WTC11 (cell line): ENCODE measurements around the gene VPS4B. TPM values are rescaled to one million over a fixed set of nuclear protein-coding genes. Genes with fewer than 3 reads are reported as not detected.

Experiments
- ATF1 ChIP-seq: sonication (generic); formaldehyde crosslinking; IDR thresholded peaks from 2 replicates; pipeline ENCODE4 v1.8.1; 2023; ENCODE audit warnings: mild to moderate bottlenecking, moderate library complexity, missing genetic modification reagents
- ATF2 ChIP-seq: sonication (generic); formaldehyde crosslinking; IDR thresholded peaks from 2 replicates; pipeline ENCODE4 v1.8.1; 2022; ENCODE audit warnings: low read depth, missing genetic modification reagents, borderline replicate concordance
- CDX4 ChIP-seq: fragments of 250-450 bp; sonication (Bioruptor Pico); IDR thresholded peaks from 2 replicates; pipeline ENCODE4 v1.9.0; 2021; ENCODE audit warnings: moderate library complexity, mild to moderate bottlenecking, inconsistent platforms, borderline replicate concordance
- CREM ChIP-seq: sonication (generic); formaldehyde crosslinking; IDR thresholded peaks from 2 replicates; pipeline ENCODE4 v1.8.1; 2022; ENCODE audit warnings: mild to moderate bottlenecking, missing genetic modification reagents, moderate library complexity
- E2F5 ChIP-seq: sonication (generic); formaldehyde crosslinking; IDR thresholded peaks from 2 replicates; pipeline ENCODE4 v1.8.1; 2022; ENCODE audit warnings: mild to moderate bottlenecking, moderate library complexity, missing genetic modification reagents
- GABPB1 ChIP-seq: sonication (generic); formaldehyde crosslinking; IDR thresholded peaks from 2 replicates; pipeline ENCODE4 v1.8.1; 2023; ENCODE audit warnings: mild to moderate bottlenecking, missing genetic modification reagents
- KAT7 ChIP-seq: sonication (generic); formaldehyde crosslinking; IDR thresholded peaks from 2 replicates; pipeline ENCODE4 v1.8.1; 2023; ENCODE audit warnings: missing genetic modification reagents, mild to moderate bottlenecking, borderline replicate concordance
- MXD4 ChIP-seq: fragments of 250-450 bp; sonication (Bioruptor Pico); IDR thresholded peaks from 2 replicates; pipeline ENCODE4 v1.8.0; 2021; ENCODE audit warnings: mild to moderate bottlenecking, moderate library complexity, borderline replicate concordance
- PREB ChIP-seq: sonication (generic); formaldehyde crosslinking; IDR thresholded peaks from 2 replicates; pipeline ENCODE4 v1.8.1; 2022; ENCODE audit warnings: mild to moderate bottlenecking, missing genetic modification reagents, moderate library complexity, borderline replicate concordance
- TEAD1 ChIP-seq: sonication (generic); formaldehyde crosslinking; IDR thresholded peaks from 2 replicates; pipeline ENCODE4 v1.8.0; 2022; ENCODE audit warnings: mild to moderate bottlenecking, missing genetic modification reagents
- ZNF232 ChIP-seq: sonication (generic); formaldehyde crosslinking; IDR thresholded peaks from 2 replicates; pipeline ENCODE4 v1.8.0; 2022; ENCODE audit warnings: mild to moderate bottlenecking, missing genetic modification reagents
- ZNF423 ChIP-seq: fragments of 250-450 bp; sonication (Bioruptor Pico); IDR thresholded peaks from 2 replicates; pipeline ENCODE4 v2.1.2; 2022; ENCODE audit warnings: mild to moderate bottlenecking, moderate library complexity
- total RNA-seq: library from RNA; stranded (reverse); gene quantifications from 3 replicates; pipeline ENCODE4 v1.2.3, GENCODE V29; 2021
- TF ChIP-seq, protein P1 (sequence below): sonication (generic); formaldehyde crosslinking; IDR thresholded peaks from 2 replicates; pipeline ENCODE4 v1.8.1; 2023; ENCODE audit warnings: mild to moderate bottlenecking, missing genetic modification reagents
- TF ChIP-seq, protein P2 (sequence below): sonication (generic); formaldehyde crosslinking; IDR thresholded peaks from 2 replicates; pipeline ENCODE4 v1.8.1; 2023; ENCODE audit warnings: mild to moderate bottlenecking, missing genetic modification reagents, moderate library complexity
- TF ChIP-seq, protein P3 (sequence below): sonication (generic); formaldehyde crosslinking; IDR thresholded peaks from 2 replicates; pipeline ENCODE4 v1.8.1; 2023; ENCODE audit warnings: mild to moderate bottlenecking, missing genetic modification reagents, borderline replicate concordance
- TF ChIP-seq, protein P4 (sequence below): sonication (generic); formaldehyde crosslinking; IDR thresholded peaks from 2 replicates; pipeline ENCODE4 v1.8.1; 2023; ENCODE audit warnings: mild to moderate bottlenecking, moderate library complexity, missing genetic modification reagents
- TF ChIP-seq, protein P5 (sequence below): sonication (generic); formaldehyde crosslinking; conservative IDR thresholded peaks from 2 replicates; pipeline ENCODE4 v1.8.1; 2022; ENCODE audit warnings: mild to moderate bottlenecking, missing genetic modification reagents

The VPS4B gene
- total RNA-seq, 1 experiment from 2014 or later, result 37.8 TPM

- TF ChIP-seq CDX4 (CRISPR knock-in tag) (no peak), ATF1 (peak; percentile 14; the same call in 1 of the 2 replicates), KAT7 (CRISPR knock-in tag) (no peak), E2F5 (CRISPR knock-in tag) (no peak), PREB (no peak), ZNF423 (CRISPR knock-in tag) (no peak), ZNF232 (CRISPR knock-in tag) (0 out of 2 replicates have a peak, but pooled peaks have one; percentile 9), TEAD1 (CRISPR knock-in tag) (no peak), CREM (no peak), ATF2 (CRISPR knock-in tag) (no peak), MXD4 (CRISPR knock-in tag) (no peak), GABPB1 (CRISPR knock-in tag) (no peak)
- TF ChIP-seq, protein P1, sequence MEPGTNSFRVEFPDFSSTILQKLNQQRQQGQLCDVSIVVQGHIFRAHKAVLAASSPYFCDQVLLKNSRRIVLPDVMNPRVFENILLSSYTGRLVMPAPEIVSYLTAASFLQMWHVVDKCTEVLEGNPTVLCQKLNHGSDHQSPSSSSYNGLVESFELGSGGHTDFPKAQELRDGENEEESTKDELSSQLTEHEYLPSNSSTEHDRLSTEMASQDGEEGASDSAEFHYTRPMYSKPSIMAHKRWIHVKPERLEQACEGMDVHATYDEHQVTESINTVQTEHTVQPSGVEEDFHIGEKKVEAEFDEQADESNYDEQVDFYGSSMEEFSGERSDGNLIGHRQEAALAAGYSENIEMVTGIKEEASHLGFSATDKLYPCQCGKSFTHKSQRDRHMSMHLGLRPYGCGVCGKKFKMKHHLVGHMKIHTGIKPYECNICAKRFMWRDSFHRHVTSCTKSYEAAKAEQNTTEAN (CRISPR knock-in tag), result 0 out of 2 replicates have a peak, but pooled peaks have one; percentile 47
- TF ChIP-seq, protein P2, sequence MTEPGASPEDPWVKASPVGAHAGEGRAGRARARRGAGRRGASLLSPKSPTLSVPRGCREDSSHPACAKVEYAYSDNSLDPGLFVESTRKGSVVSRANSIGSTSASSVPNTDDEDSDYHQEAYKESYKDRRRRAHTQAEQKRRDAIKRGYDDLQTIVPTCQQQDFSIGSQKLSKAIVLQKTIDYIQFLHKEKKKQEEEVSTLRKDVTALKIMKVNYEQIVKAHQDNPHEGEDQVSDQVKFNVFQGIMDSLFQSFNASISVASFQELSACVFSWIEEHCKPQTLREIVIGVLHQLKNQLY (CRISPR knock-in tag), result no peak
- TF ChIP-seq, protein P3, sequence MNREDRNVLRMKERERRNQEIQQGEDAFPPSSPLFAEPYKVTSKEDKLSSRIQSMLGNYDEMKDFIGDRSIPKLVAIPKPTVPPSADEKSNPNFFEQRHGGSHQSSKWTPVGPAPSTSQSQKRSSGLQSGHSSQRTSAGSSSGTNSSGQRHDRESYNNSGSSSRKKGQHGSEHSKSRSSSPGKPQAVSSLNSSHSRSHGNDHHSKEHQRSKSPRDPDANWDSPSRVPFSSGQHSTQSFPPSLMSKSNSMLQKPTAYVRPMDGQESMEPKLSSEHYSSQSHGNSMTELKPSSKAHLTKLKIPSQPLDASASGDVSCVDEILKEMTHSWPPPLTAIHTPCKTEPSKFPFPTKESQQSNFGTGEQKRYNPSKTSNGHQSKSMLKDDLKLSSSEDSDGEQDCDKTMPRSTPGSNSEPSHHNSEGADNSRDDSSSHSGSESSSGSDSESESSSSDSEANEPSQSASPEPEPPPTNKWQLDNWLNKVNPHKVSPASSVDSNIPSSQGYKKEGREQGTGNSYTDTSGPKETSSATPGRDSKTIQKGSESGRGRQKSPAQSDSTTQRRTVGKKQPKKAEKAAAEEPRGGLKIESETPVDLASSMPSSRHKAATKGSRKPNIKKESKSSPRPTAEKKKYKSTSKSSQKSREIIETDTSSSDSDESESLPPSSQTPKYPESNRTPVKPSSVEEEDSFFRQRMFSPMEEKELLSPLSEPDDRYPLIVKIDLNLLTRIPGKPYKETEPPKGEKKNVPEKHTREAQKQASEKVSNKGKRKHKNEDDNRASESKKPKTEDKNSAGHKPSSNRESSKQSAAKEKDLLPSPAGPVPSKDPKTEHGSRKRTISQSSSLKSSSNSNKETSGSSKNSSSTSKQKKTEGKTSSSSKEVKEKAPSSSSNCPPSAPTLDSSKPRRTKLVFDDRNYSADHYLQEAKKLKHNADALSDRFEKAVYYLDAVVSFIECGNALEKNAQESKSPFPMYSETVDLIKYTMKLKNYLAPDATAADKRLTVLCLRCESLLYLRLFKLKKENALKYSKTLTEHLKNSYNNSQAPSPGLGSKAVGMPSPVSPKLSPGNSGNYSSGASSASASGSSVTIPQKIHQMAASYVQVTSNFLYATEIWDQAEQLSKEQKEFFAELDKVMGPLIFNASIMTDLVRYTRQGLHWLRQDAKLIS (CRISPR knock-in tag), result no peak
- TF ChIP-seq, protein P4, sequence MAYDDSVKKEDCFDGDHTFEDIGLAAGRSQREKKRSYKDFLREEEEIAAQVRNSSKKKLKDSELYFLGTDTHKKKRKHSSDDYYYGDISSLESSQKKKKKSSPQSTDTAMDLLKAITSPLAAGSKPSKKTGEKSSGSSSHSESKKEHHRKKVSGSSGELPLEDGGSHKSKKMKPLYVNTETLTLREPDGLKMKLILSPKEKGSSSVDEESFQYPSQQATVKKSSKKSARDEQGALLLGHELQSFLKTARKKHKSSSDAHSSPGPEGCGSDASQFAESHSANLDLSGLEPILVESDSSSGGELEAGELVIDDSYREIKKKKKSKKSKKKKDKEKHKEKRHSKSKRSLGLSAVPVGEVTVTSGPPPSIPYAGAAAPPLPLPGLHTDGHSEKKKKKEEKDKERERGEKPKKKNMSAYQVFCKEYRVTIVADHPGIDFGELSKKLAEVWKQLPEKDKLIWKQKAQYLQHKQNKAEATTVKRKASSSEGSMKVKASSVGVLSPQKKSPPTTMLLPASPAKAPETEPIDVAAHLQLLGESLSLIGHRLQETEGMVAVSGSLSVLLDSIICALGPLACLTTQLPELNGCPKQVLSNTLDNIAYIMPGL (CRISPR knock-in tag), result no peak
- TF ChIP-seq, protein P5, sequence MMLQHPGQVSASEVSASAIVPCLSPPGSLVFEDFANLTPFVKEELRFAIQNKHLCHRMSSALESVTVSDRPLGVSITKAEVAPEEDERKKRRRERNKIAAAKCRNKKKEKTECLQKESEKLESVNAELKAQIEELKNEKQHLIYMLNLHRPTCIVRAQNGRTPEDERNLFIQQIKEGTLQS, result no peak
Measured at GRCh38 chr18:63422864-63423304, 608 bp upstream of the VPS4B start (continued).
